IMR-90 (cell line): ENCODE results near the gene SIX5. TPM values are rescaled to one million over a fixed set of nuclear protein-coding genes. Genes with fewer than 3 reads are reported as not detected.

Experiments used
- ATAC-seq: fragments of 200-7000 bp; cut with Tn5 transposase; 2 replicates; pipeline ENCODE4 v1.9.1; 2020; ENCODE audit warnings: low read depth, mild to moderate bottlenecking, moderate library complexity
- BruUV-seq: library from RNA; stranded (reverse); fragments of 400-500 nt; replicated peaks from 2 replicates; lab custom pipeline; 2021; lab: Mats Ljungman, UMichigan
- CTCF ChIA-PET: fragments of 300-600 bp; formaldehyde crosslinking; extraction: SDS; loops from one replicate; lab custom pipeline; 2021; ENCODE audit warnings: antibody characterized with exemption; lab: Yijun Ruan, JAX
- POLR2A ChIA-PET: fragments of 300-600 bp; sonication (Branson Sonifier 250); formaldehyde crosslinking; loops from one replicate; lab custom pipeline; 2022; ENCODE audit warnings: antibody characterized with exemption; ENCODE audit not compliant: unreplicated experiment; lab: Charles Lee
- DNase-seq: peaks from one replicate; pipeline ENCODE4 v3.0.0; 2013
- H2AFZ ChIP-seq: replicated peaks from 2 replicates; pipeline ENCODE3; 2013; ENCODE audit warnings: low read length, mild to moderate bottlenecking; ENCODE audit not compliant: poor library complexity
- H2AK5ac ChIP-seq: 2 replicates; pipeline ENCODE4 v1.6.1; 2013; ENCODE audit warnings: low read depth, low read length, inconsistent platforms
- H2AK9ac ChIP-seq: replicated peaks from 2 replicates; pipeline ENCODE3; 2013; ENCODE audit warnings: mild to moderate bottlenecking, low read depth, low read length, moderate library complexity; ENCODE audit not compliant: poor library complexity
- H2BK120ac ChIP-seq: 2 replicates; pipeline ENCODE4 v1.6.1; 2013; ENCODE audit warnings: low read depth, low read length, inconsistent platforms
- H2BK15ac ChIP-seq: 3 replicates; pipeline ENCODE4 v1.6.1; 2013; ENCODE audit warnings: low read depth, low read length, inconsistent platforms
- H2BK20ac ChIP-seq: 2 replicates; pipeline ENCODE4 v1.6.1; 2013; ENCODE audit warnings: low read depth, mild to moderate bottlenecking, inconsistent platforms, low read length, moderate library complexity
- H2BK5ac ChIP-seq: 2 replicates; pipeline ENCODE4 v1.6.1; 2013; ENCODE audit warnings: mild to moderate bottlenecking, low read depth, low read length, inconsistent platforms; ENCODE audit not compliant: poor library complexity, severe bottlenecking
- H3K14ac ChIP-seq: replicated peaks from 2 replicates; pipeline ENCODE4 v1.6.1; 2013; ENCODE audit warnings: low read depth, low read length, inconsistent platforms
- H3K18ac ChIP-seq: 2 replicates; pipeline ENCODE4 v1.6.1; 2013; ENCODE audit warnings: low read depth, low read length, control low read depth
- H3K23ac ChIP-seq: 2 replicates; pipeline ENCODE4 v1.6.1; 2013; ENCODE audit warnings: low read depth, low read length, inconsistent platforms
- H3K27ac ChIP-seq: 2 replicates; pipeline ENCODE4 v1.5.1; 2013; ENCODE audit warnings: mild to moderate bottlenecking, control low read depth, low read length; ENCODE audit not compliant: insufficient read depth
- H3K27me3 ChIP-seq: 2 replicates; pipeline ENCODE4 v1.6.1; 2013; ENCODE audit warnings: low read length; ENCODE audit not compliant: control insufficient read depth, insufficient read depth
- H3K36me3 ChIP-seq: 2 replicates; pipeline ENCODE4 v1.6.1; 2013; ENCODE audit warnings: low read length, mixed read lengths; ENCODE audit not compliant: control insufficient read depth, insufficient read depth
- H3K4ac ChIP-seq: 2 replicates; pipeline ENCODE4 v1.6.1; 2013; ENCODE audit warnings: low read depth, low read length, inconsistent platforms
- H3K4me1 ChIP-seq: 2 replicates; pipeline ENCODE4 v1.6.1; 2013; ENCODE audit warnings: low read length, mixed read lengths; ENCODE audit not compliant: control insufficient read depth, insufficient read depth
- H3K4me2 ChIP-seq: 2 replicates; pipeline ENCODE4 v1.6.1; 2013; ENCODE audit warnings: low read depth, mild to moderate bottlenecking, control low read depth, low read length, moderate library complexity
- H3K4me3 ChIP-seq: 2 replicates; pipeline ENCODE4 v1.5.1; 2013; ENCODE audit warnings: low read depth, mild to moderate bottlenecking, control low read depth, low read length, moderate library complexity; ENCODE audit not compliant: insufficient read depth
- H3K56ac ChIP-seq: 2 replicates; pipeline ENCODE4 v1.6.1; 2013; ENCODE audit warnings: low read length, inconsistent platforms; ENCODE audit not compliant: insufficient read depth; ENCODE audit errors: extremely low read depth
- H3K79me1 ChIP-seq, 2 experiments: 2 replicates each; pipeline ENCODE4 v1.6.1; 2013; ENCODE audit warnings: low read length in 2 of 2, inconsistent platforms in 1 of 2, low read depth in 1 of 2
- H3K9ac ChIP-seq: 2 replicates; pipeline ENCODE4 v1.6.1; 2013; ENCODE audit warnings: low read depth, low read length, control low read depth
- H3K9me1 ChIP-seq: 2 replicates; pipeline ENCODE4 v1.6.1; 2013; ENCODE audit warnings: low read length, inconsistent platforms; ENCODE audit not compliant: insufficient read depth
- H3K9me3 ChIP-seq: 2 replicates; pipeline ENCODE4 v1.6.1; 2013; ENCODE audit warnings: low read length; ENCODE audit not compliant: control insufficient read depth, insufficient read depth
- H4K20me1 ChIP-seq: 2 replicates; pipeline ENCODE4 v1.6.1; 2013; ENCODE audit warnings: low read length, inconsistent platforms; ENCODE audit not compliant: insufficient read depth
- H4K5ac ChIP-seq: 2 replicates; pipeline ENCODE4 v1.6.1; 2013; ENCODE audit warnings: mild to moderate bottlenecking, low read depth, low read length, control low read depth
- H4K8ac ChIP-seq, 2 experiments: 2 replicates each; pipeline ENCODE4 v1.6.1; 2013; ENCODE audit warnings: low read depth in 2 of 2, low read length in 2 of 2, control low read depth in 1 of 2, inconsistent platforms in 1 of 2
- H4K91ac ChIP-seq: 2 replicates; pipeline ENCODE4 v1.6.1; 2013; ENCODE audit warnings: low read depth, low read length, inconsistent platforms; ENCODE audit not compliant: insufficient read depth
- BHLHE40 ChIP-seq: fragments of 150-350 bp; IDR thresholded peaks from 2 replicates; pipeline ENCODE4 v1.6.1; 2016; ENCODE audit warnings: mild to moderate bottlenecking, low read depth, low read length
- CEBPB ChIP-seq: IDR thresholded peaks from 2 replicates; pipeline ENCODE4 v1.6.1; 2012; ENCODE audit warnings: low read depth, low read length, improper control_type of control experiment
- FOS ChIP-seq: fragments of 150-350 bp; IDR thresholded peaks from 2 replicates; pipeline ENCODE4 v1.6.1; 2016; ENCODE audit warnings: low read depth, low read length
- MAZ ChIP-seq: IDR thresholded peaks from 2 replicates; pipeline ENCODE4 v1.6.1; 2012; ENCODE audit warnings: low read depth, mild to moderate bottlenecking, low read length, improper control_type of control experiment, moderate library complexity, borderline replicate concordance
- POLR2A ChIP-seq: IDR thresholded peaks from 2 replicates; pipeline ENCODE4 v1.6.1; 2012; ENCODE audit warnings: mild to moderate bottlenecking, low read depth, low read length
- RAD21 ChIP-seq: IDR thresholded peaks from 2 replicates; pipeline ENCODE4 v1.6.1; 2012; ENCODE audit warnings: low read length, improper control_type of control experiment
- RCOR1 ChIP-seq: IDR thresholded peaks from 2 replicates; pipeline ENCODE4 v1.6.1; 2012; ENCODE audit warnings: mild to moderate bottlenecking, low read length, improper control_type of control experiment; ENCODE audit not compliant: insufficient replicate concordance
- RFX5 ChIP-seq: IDR thresholded peaks from 2 replicates; pipeline ENCODE4 v1.8.0; 2012; ENCODE audit warnings: low read depth, mild to moderate bottlenecking, low read length, moderate library complexity
- SMC3 ChIP-seq: fragments of 150-350 bp; IDR thresholded peaks from 2 replicates; pipeline ENCODE4 v1.6.1; 2016; ENCODE audit warnings: low read depth, mild to moderate bottlenecking, antibody characterized with exemption, low read length, moderate library complexity
- WGBS, 2 experiments: methylation state at CpG; one replicate each; pipeline versions ENCODE4 v1.1.5 to v1.1.7; 2013; ENCODE audit warnings: missing lambda C conversion rate in 2 of 2; ENCODE audit not compliant: insufficient read length in 1 of 2; ENCODE audit errors: extremely low coverage in 2 of 2; 5-methylcytosine and 5-hydroxymethylcytosine counted together
- dilution Hi-C: fragments of 300-500 bp; cut with HindIII; formaldehyde crosslinking; loops from one replicate; pipeline ENCODE4 v1.14.3; 2018; ENCODE audit warnings: low sequenced_read_pairs; ENCODE audit not compliant: unreplicated experiment
- in situ Hi-C: fragments of 300-500 bp; cut with MboI; formaldehyde crosslinking; loops from 3 replicates; pipeline ENCODE4 v1.14.3; 2019; ENCODE audit warnings: low sequenced_read_pairs, inconsistent platforms, mixed read lengths
- intact Hi-C: fragments of 100-400 bp; cut with micrococcal nuclease; formaldehyde crosslinking; loops from 2 replicates; pipeline ENCODE4 v1.10.0; 2022
- polyA plus RNA-seq, 3 experiments: library from polyadenylated mRNA; depleted of rRNA; stranded (reverse); fragments of >200 nt; gene quantifications; 2 replicates each; pipeline ENCODE4 v1.2.3, GENCODE V29; 2012; ENCODE audit warnings: low replicate concordance in 1 of 3
- total RNA-seq: library from RNA; depleted of rRNA; stranded (reverse); fragments of >200 nt; gene quantifications from 2 replicates; pipeline ENCODE4 v1.2.3, GENCODE V29; 2012
- TF ChIP-seq, protein P1 (sequence below): fragments of 150-350 bp; IDR thresholded peaks from 2 replicates; pipeline ENCODE4 v1.6.1; 2017; ENCODE audit warnings: mild to moderate bottlenecking, antibody characterized with exemption, low read length, low read depth
- TF ChIP-seq, protein P2 (sequence below): conservative IDR thresholded peaks from 2 replicates; pipeline ENCODE4 v1.5.1; 2012; ENCODE audit warnings: mild to moderate bottlenecking, low read depth, low read length, improper control_type of control experiment
- TF ChIP-seq, protein P3 (sequence below): fragments of 150-350 bp; IDR thresholded peaks from 2 replicates; pipeline ENCODE4 v1.6.1; 2016; ENCODE audit warnings: low read depth, mild to moderate bottlenecking, low read length, moderate library complexity, borderline replicate concordance

The SIX5 gene
- total and polyA plus RNA-seq, 2 of the 4 experiments (the other 2 are of a cell fraction) = 0.90 to 15.5 TPM

DNA sequence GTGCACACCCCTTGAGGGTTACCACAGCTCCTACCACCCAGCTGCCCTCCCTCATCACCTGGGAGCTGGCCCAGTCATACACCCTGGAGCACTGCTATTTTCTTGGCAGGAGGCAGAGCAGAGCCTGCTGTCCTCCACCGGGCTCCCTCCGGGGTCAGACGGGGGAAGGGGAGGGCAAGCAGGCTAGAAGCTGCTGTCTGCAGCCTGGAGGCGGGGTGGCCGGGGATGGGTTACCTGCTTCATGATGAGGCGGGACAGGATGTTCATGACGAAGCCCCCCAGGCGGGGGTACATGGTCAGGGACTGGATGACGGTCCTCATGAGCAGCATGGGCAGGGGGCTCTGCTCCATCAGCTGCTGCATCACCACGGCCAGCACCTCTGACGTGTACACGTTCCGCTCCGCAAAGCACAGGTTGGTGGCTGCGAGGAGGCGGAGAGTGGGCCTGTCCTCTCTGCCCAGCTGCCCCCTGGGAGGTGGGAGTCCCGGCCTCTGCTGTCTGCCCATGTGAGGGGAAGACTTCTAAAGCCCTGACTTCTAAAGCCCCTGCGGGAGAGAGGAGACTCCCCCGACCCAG is 48.8 kb upstream of the SIX5 start:
- H3K18ac ChIP-seq = no peak overlapping the region
- ChIA-PET CTCF (interaction anchor here (1.1 to 1.6 kb wide), 3 partner anchors 19 to 49 kb away, joined by 3 to 7 read pairs (median 4); partner anchors contain the start of gene SIX5), POLR2A (no interaction called here)
- no peak overlapping the region for H3K27ac ChIP-seq
- no peaks in the 10 kb centered on the region for H3K9me3 ChIP-seq
- no peaks in the 10 kb centered on the region for H3K4me1 ChIP-seq
- TF ChIP-seq RAD21 (no peak), POLR2A (no peak), MAZ (no peak), FOS (no peak), RCOR1 (no peak), BHLHE40 (no peak), SMC3 (no peak), RFX5 (no peak), CEBPB (no peak)
- TF ChIP-seq, protein P1, sequence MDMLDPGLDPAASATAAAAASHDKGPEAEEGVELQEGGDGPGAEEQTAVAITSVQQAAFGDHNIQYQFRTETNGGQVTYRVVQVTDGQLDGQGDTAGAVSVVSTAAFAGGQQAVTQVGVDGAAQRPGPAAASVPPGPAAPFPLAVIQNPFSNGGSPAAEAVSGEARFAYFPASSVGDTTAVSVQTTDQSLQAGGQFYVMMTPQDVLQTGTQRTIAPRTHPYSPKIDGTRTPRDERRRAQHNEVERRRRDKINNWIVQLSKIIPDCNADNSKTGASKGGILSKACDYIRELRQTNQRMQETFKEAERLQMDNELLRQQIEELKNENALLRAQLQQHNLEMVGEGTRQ = no peak
- TF ChIP-seq, protein P2, sequence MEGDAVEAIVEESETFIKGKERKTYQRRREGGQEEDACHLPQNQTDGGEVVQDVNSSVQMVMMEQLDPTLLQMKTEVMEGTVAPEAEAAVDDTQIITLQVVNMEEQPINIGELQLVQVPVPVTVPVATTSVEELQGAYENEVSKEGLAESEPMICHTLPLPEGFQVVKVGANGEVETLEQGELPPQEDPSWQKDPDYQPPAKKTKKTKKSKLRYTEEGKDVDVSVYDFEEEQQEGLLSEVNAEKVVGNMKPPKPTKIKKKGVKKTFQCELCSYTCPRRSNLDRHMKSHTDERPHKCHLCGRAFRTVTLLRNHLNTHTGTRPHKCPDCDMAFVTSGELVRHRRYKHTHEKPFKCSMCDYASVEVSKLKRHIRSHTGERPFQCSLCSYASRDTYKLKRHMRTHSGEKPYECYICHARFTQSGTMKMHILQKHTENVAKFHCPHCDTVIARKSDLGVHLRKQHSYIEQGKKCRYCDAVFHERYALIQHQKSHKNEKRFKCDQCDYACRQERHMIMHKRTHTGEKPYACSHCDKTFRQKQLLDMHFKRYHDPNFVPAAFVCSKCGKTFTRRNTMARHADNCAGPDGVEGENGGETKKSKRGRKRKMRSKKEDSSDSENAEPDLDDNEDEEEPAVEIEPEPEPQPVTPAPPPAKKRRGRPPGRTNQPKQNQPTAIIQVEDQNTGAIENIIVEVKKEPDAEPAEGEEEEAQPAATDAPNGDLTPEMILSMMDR = no peak
- TF ChIP-seq, protein P3, sequence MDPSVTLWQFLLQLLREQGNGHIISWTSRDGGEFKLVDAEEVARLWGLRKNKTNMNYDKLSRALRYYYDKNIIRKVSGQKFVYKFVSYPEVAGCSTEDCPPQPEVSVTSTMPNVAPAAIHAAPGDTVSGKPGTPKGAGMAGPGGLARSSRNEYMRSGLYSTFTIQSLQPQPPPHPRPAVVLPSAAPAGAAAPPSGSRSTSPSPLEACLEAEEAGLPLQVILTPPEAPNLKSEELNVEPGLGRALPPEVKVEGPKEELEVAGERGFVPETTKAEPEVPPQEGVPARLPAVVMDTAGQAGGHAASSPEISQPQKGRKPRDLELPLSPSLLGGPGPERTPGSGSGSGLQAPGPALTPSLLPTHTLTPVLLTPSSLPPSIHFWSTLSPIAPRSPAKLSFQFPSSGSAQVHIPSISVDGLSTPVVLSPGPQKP = no peak
- H4K91ac ChIP-seq = no peak overlapping the region
- H3K9me1 ChIP-seq = no peaks in the 10 kb centered on the region
- no peak for DNase-seq
- H4K8ac ChIP-seq = no peak overlapping the region
- intact Hi-C loops (no loop called here), in situ Hi-C loops (no loop called here), dilution Hi-C loops (no loop called here)
- H3K36me3 ChIP-seq = peaks cover 37% of the 10 kb centered on the region
- no peak for ATAC-seq
- H3K4me3 ChIP-seq = no peak overlapping the region
- no peak overlapping the region for H2AK5ac ChIP-seq
- no peak overlapping the region for H3K9ac ChIP-seq
- H3K4ac ChIP-seq = no peak overlapping the region
- no peak overlapping the region for H3K14ac ChIP-seq
- no peaks in the 10 kb centered on the region; a peak in 1 of 4 replicates for H3K79me1 ChIP-seq
- H3K56ac ChIP-seq = no peak overlapping the region
- no peak overlapping the region for H2BK5ac ChIP-seq
- no peak overlapping the region for H3K23ac ChIP-seq
- H2BK120ac ChIP-seq = no peak overlapping the region
- WGBS, 2 experiments = 81% methylated on average over 14 of the region's 19 CpGs; no CpG with 5 or more reads in 1 of the 2 experiments
- peaks cover 9% of the 10 kb centered on the region for H4K20me1 ChIP-seq
- BruUV-seq = no TSS peak
- H3K27me3 ChIP-seq = no peaks in the 10 kb centered on the region
- H2BK20ac ChIP-seq = no peak overlapping the region
- H3K4me2 ChIP-seq = no peak overlapping the region
- H4K5ac ChIP-seq = no peak overlapping the region
- no peak overlapping the region for H2BK15ac ChIP-seq
- H2AK9ac ChIP-seq = no peak overlapping the region
- H2AFZ ChIP-seq = no peak overlapping the region
